H1 (cell line): ENCODE results near the gene PRR7. TPM values are rescaled to one million over a fixed set of nuclear protein-coding genes. Genes with fewer than 3 reads are reported as not detected.
A peak's percentile ranks its signal among the peaks of the same experiment; 100 is the strongest.

Source experiments
- CTCF ChIA-PET: fragments of 300-600 bp; sonication (Branson Sonifier 250); formaldehyde crosslinking; loops from one replicate; lab custom pipeline; 2021; ENCODE audit not compliant: partially characterized antibody; lab: Charles Lee
- POLR2A ChIA-PET: fragments of 300-600 bp; sonication (Branson Sonifier 250); formaldehyde crosslinking; loops from one replicate; lab custom pipeline; 2021; ENCODE audit warnings: inconsistent platforms; ENCODE audit not compliant: partially characterized antibody; lab: Charles Lee
- DNase-seq, 2 experiments: peaks; one replicate each; pipeline versions ENCODE4 v3.0.0 to v3.0.0-alpha.2; 2010 to 2022; ENCODE audit warnings: low spot score in 2 of 2, low read depth in 1 of 2, mixed read lengths in 1 of 2
- FAIRE-seq: peaks from 2 replicates; lab custom pipeline; 2011; peaks lifted over from hg19 to GRCh38; lab: Jason Lieb, UNC
- H2AFZ ChIP-seq: 2 replicates; pipeline ENCODE4 v1.8.1; 2012; ENCODE audit warnings: low read length, inconsistent platforms
- H2AK5ac ChIP-seq: 2 replicates; pipeline ENCODE4 v1.6.1; 2013; ENCODE audit warnings: low read depth, low read length
- H2BK120ac ChIP-seq: replicated peaks from 2 replicates; pipeline ENCODE3; 2013; ENCODE audit warnings: low read depth, low read length, inconsistent platforms
- H2BK12ac ChIP-seq: 2 replicates; pipeline ENCODE4 v1.6.1; 2013; ENCODE audit warnings: low read depth, low read length
- H2BK15ac ChIP-seq: 2 replicates; pipeline ENCODE4 v1.6.1; 2013; ENCODE audit warnings: low read length
- H2BK20ac ChIP-seq: 2 replicates; pipeline ENCODE4 v1.6.1; 2013; ENCODE audit warnings: low read length
- H2BK5ac ChIP-seq: 2 replicates; pipeline ENCODE4 v1.6.1; 2013; ENCODE audit warnings: low read depth, low read length
- H3K14ac ChIP-seq: 2 replicates; pipeline ENCODE4 v1.6.1; 2013; ENCODE audit warnings: inconsistent platforms; ENCODE audit not compliant: insufficient read length
- H3K18ac ChIP-seq: 2 replicates; pipeline ENCODE4 v1.6.1; 2013; ENCODE audit warnings: low read length; ENCODE audit errors: extremely low read depth
- H3K23ac ChIP-seq: 2 replicates; pipeline ENCODE4 v1.6.1; 2013; ENCODE audit warnings: inconsistent platforms; ENCODE audit not compliant: insufficient read length
- H3K23me2 ChIP-seq: 2 replicates; pipeline ENCODE4 v1.6.1; 2013; ENCODE audit warnings: low read depth, low read length
- H3K27ac ChIP-seq: 2 replicates; pipeline ENCODE4 v1.6.1; 2011; ENCODE audit warnings: low read depth, low read length, inconsistent platforms
- H3K27me3 ChIP-seq, 4 experiments: replicated peaks in 1 of 4; 1 replicate in 1 of 4; 2 replicates in 3 of 4; pipeline versions ENCODE4 v1.6.1 to v1.8.1; 2011 to 2013; ENCODE audit warnings: low read length in 3 of 4, mild to moderate bottlenecking in 3 of 4, inconsistent platforms in 2 of 4, mixed read lengths in 2 of 4, moderate library complexity in 1 of 4; ENCODE audit not compliant: control insufficient read depth in 3 of 4, insufficient read depth in 3 of 4; ENCODE audit errors: extremely low read depth in 1 of 4
- H3K36me3 ChIP-seq, 4 experiments: 2 replicates each; pipeline versions ENCODE4 v1.6.1 to v1.8.1; 2011 to 2013; ENCODE audit warnings: mild to moderate bottlenecking in 4 of 4, low read length in 3 of 4, moderate library complexity in 2 of 4, control low read depth in 1 of 4, inconsistent platforms in 1 of 4; ENCODE audit not compliant: insufficient read depth in 4 of 4, control insufficient read depth in 2 of 4
- H3K4ac ChIP-seq: replicated peaks from 2 replicates; pipeline ENCODE3; 2013; ENCODE audit warnings: low read length, low read depth, mixed read lengths, inconsistent platforms; ENCODE audit not compliant: insufficient read length
- H3K4me1 ChIP-seq, 4 experiments: replicated peaks in 1 of 4; 1 replicate in 1 of 4; 2 replicates in 3 of 4; pipeline versions ENCODE4 v1.6.1 to v1.8.1; 2011 to 2013; ENCODE audit warnings: low read length in 3 of 4, inconsistent platforms in 2 of 4, mixed read lengths in 1 of 4; ENCODE audit not compliant: insufficient read depth in 4 of 4, control insufficient read depth in 3 of 4
- H3K4me2 ChIP-seq, 2 experiments: 2 replicates each; pipeline versions ENCODE4 v1.6.1 to v1.8.1; 2011 to 2013; ENCODE audit warnings: low read depth in 2 of 2, low read length in 2 of 2, control low read depth in 1 of 2, inconsistent platforms in 1 of 2, mild to moderate bottlenecking in 1 of 2; ENCODE audit not compliant: insufficient read depth in 1 of 2
- H3K4me3 ChIP-seq, 4 experiments: fragments of 200-600, 300-600 bp in 1 of 4; sonication (generic), shearing (Covaris generic), sonication (Bioruptor Twin) in 1 of 4; 2 replicates each; pipeline versions ENCODE4 v1.5.1 to v1.8.1; 2011 to 2016; ENCODE audit warnings: low read length in 4 of 4, low read depth in 3 of 4, control low read depth in 2 of 4, inconsistent platforms in 2 of 4, mild to moderate bottlenecking in 2 of 4, mixed read lengths in 1 of 4, moderate library complexity in 1 of 4; ENCODE audit not compliant: insufficient read depth in 2 of 4; ENCODE audit errors: extremely low read depth in 1 of 4
- H3K56ac ChIP-seq: replicated peaks from 2 replicates; pipeline ENCODE3; 2013; ENCODE audit warnings: low read depth, mild to moderate bottlenecking, mixed read lengths, low read length, inconsistent platforms; ENCODE audit not compliant: insufficient read length
- H3K79me1 ChIP-seq: 2 replicates; pipeline ENCODE4 v1.6.1; 2013; ENCODE audit warnings: low read depth, low read length, control low read depth
- H3K79me2 ChIP-seq, 2 experiments: 2 replicates each; pipeline versions ENCODE4 v1.6.1 to v1.8.1; 2012 to 2013; ENCODE audit warnings: low read length in 2 of 2, mild to moderate bottlenecking in 2 of 2, inconsistent platforms in 1 of 2; ENCODE audit not compliant: insufficient read depth in 2 of 2, control insufficient read depth in 1 of 2
- H3K9ac ChIP-seq, 4 experiments: replicated peaks in 1 of 4; 1 replicate in 1 of 4; 2 replicates in 3 of 4; pipeline versions ENCODE4 v1.6.1 to v1.8.1; 2011 to 2013; ENCODE audit warnings: low read depth in 3 of 4, low read length in 3 of 4, control low read depth in 2 of 4, mild to moderate bottlenecking in 2 of 4, moderate library complexity in 2 of 4, inconsistent platforms in 1 of 4; ENCODE audit errors: extremely low read depth in 1 of 4
- H3K9me3 ChIP-seq, 2 experiments: 2 replicates each; pipeline versions ENCODE4 v1.6.1 to v1.8.1; 2012 to 2013; ENCODE audit warnings: mild to moderate bottlenecking in 2 of 2, moderate library complexity in 2 of 2, control low read depth in 1 of 2, inconsistent platforms in 1 of 2, low read depth in 1 of 2, low read length in 1 of 2, mixed read lengths in 1 of 2; ENCODE audit not compliant: insufficient read depth in 2 of 2
- H4K20me1 ChIP-seq, 2 experiments: replicated peaks in 1 of 2; 2 replicates each; pipeline versions ENCODE3 to v1.8.1; 2011 to 2013; ENCODE audit warnings: inconsistent platforms in 2 of 2, low read length in 2 of 2, mild to moderate bottlenecking in 1 of 2; ENCODE audit not compliant: insufficient read depth in 2 of 2, control insufficient read depth in 1 of 2
- H4K5ac ChIP-seq: 2 replicates; pipeline ENCODE4 v1.6.1; 2013; ENCODE audit warnings: low read length, low read depth, mixed read lengths, inconsistent platforms; ENCODE audit not compliant: insufficient read length
- H4K8ac ChIP-seq: 2 replicates; pipeline ENCODE4 v1.8.0; 2013; ENCODE audit warnings: mild to moderate bottlenecking, moderate library complexity, low read length, inconsistent platforms; ENCODE audit not compliant: insufficient read depth; ENCODE audit errors: extremely low read depth
- H4K91ac ChIP-seq: replicated peaks from 2 replicates; pipeline ENCODE3; 2013; ENCODE audit warnings: low read length, mixed read lengths, inconsistent platforms; ENCODE audit not compliant: insufficient read length
- ASH2L ChIP-seq: fragments of 200-600, 300-600 bp; sonication (generic); IDR thresholded peaks from one replicate; pipeline ENCODE4 v1.7.1; 2017; ENCODE audit warnings: low read length
- POLR2AphosphoS5 ChIP-seq: IDR thresholded peaks from 2 replicates; pipeline ENCODE4 v1.6.1; 2011; ENCODE audit warnings: low read depth, low read length
- RNF2 ChIP-seq: fragments of 200-900, 300-1000 bp; sonication (generic); IDR thresholded peaks from 2 replicates; pipeline ENCODE4 v1.7.1; 2016; ENCODE audit warnings: borderline replicate concordance, low read depth, mild to moderate bottlenecking, antibody characterized with exemption, low read length; ENCODE audit not compliant: poor library complexity, severe bottlenecking; ENCODE audit errors: missing control alignments
- WGBS, 2 experiments: shearing (Covaris generic) in 1 of 2; methylation state at CpG; one replicate each; pipeline versions ENCODE4 v1.1.6 to v1.1.7; 2013 to 2015; ENCODE audit warnings: low lambda C conversion rate in 2 of 2, mixed read lengths in 2 of 2, inconsistent platforms in 1 of 2, low coverage in 1 of 2, missing lambda C conversion rate in 1 of 2; ENCODE audit not compliant: insufficient replicate concordance in 2 of 2, insufficient coverage in 1 of 2, insufficient read length in 1 of 2; ENCODE audit errors: extremely low coverage in 1 of 2, missing lambda C conversion rate in 1 of 2; 5-methylcytosine and 5-hydroxymethylcytosine counted together
- polyA plus RNA-seq, 7 experiments: library from polyadenylated mRNA; depleted of rRNA in 3 of 7; stranded (reverse) in 5 of 7; unstranded in 2 of 7; fragments of >200 nt in 5 of 7; fragments of 200-250 nt in 2 of 7; gene quantifications; 1 replicate in 5 of 7; 2 replicates in 1 of 7; 4 replicates in 1 of 7; pipeline versions ENCODE4 v1.2.1 to v1.2.3, GENCODE V29; 2011 to 2013; ENCODE audit warnings: missing spikeins in 2 of 7, mixed read lengths in 2 of 7
- total RNA-seq: library from RNA; stranded (reverse); fragmentation: NEBNext Ultra II Directional; extraction: Animal tissue kit (Norgen Biotek cat#: 25700); gene quantifications from 2 replicates; pipeline ENCODE4 v1.2.1, GENCODE V29; 2021

PRR7 gene
- total and polyA plus RNA-seq, 2 of the 8 experiments (the other 6 are each of a cell fraction or from before 2014, with no cell fraction given): 8.0 to 11.8 TPM

DNA sequence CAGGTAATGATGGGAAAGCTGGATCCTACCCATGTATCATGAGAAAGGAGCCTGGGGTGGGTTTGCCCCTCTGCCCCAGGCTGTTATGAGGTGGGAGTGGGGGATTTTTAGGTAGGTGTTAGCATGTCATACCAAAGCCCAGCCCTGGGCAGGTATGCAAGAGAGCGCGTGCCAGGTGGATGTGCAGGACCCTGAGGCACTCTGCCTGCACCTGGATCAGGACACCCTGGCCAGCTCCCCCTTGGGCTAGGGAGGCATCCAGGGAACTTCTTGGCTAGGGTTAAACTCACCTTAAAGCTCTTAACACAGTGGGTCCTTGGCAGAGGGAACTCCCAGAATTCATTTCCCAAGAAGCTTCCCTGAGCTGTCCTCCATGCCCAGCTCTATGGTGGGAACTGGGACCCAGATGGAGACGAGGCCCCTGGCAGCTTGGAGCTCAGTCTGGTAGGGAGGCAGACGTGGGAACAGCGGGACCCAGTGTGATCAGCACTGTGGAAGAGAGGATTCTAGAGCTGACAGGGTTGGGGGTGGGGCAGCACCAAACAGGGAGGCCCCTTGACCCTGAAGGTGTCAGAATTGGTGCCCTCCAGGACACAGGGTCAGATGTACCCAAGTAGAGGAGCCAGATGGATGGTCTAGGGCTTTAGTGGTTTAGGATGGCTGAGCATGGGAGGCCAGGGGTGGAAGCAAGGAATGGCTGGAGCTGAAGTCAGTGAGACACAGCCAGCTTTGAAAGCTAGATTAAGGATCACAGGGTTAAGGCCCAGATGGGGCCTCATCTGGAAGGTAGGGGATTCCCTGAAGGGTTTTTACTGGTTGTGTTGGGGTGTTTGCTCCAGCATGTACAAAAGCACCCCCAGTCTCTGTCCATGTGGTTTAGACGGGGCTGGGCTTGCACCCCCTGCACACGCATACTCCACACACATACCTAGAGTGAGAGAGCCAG lies 2.2 kb upstream of the PRR7 start:
- Histone ChIP-seq H3K23me2 (peaks cover 9% of the 10 kb centered on the region), H3K27ac (no peak overlapping the region), H3K18ac (no peak overlapping the region), H4K20me1 (peaks cover 0 to 10% of the 10 kb centered on the region in 2 experiments), H3K23ac (no peak overlapping the region), H3K9ac (no peak overlapping the region; a peak in 1 of 7 replicates), H4K8ac (peak overlapping the region; percentile 43; the same call in 1 of the 2 replicates), H2AFZ (no peak overlapping the region), H3K56ac (no peak overlapping the region), H3K4me1 (peaks cover 0 to 32% (median 17%) of the 10 kb centered on the region in 4 experiments; a peak in 6 of 7 replicates), H3K14ac (no peak overlapping the region), H2BK120ac (no peak overlapping the region), H4K5ac (no peak overlapping the region), H4K91ac (no peak overlapping the region), H2AK5ac (no peak overlapping the region), H2BK5ac (no peak overlapping the region), H3K27me3 (peaks cover 0 to 11% (median 3%) of the 10 kb centered on the region in 4 experiments; a peak in 5 of 7 replicates), H2BK12ac (no peak overlapping the region), H3K4ac (no peak overlapping the region), H3K79me2 (no peaks in the 10 kb centered on the region), H3K9me3 (no peaks in the 10 kb centered on the region), H2BK15ac (no peak overlapping the region), H3K36me3 (peaks cover 2 to 4% (median 3%) of the 10 kb centered on the region in 4 experiments; a peak in 2 of 8 replicates), H3K4me2 (no peak overlapping the region; a peak in 1 of 4 replicates), H3K79me1 (no peaks in the 10 kb centered on the region; the same call in 1 of the 2 replicates), H2BK20ac (no peak overlapping the region; the same call in 1 of the 2 replicates), H3K4me3 (no peak overlapping the region)
- TF ChIP-seq POLR2AphosphoS5: peak; percentile 7; the same call in 1 of the 2 replicates
- TF ChIP-seq ASH2L: no peak
- TF ChIP-seq RNF2: no peak
- DNase-seq (no peak), FAIRE-seq (no peak)
- ChIA-PET CTCF (interaction anchor here (0.5 to 23.6 kb wide), 14 partner anchors 9 to 136 kb away, joined by 3 to 430 read pairs (median 7); partner anchors contain the start of genes F12, GRK6, PFN3 and SLC34A1), POLR2A (interaction anchor here (0.6 to 67.5 kb wide), 17 partner anchors 8 to 674 kb away, joined by 3 to 3349 read pairs (median 5); partner anchors contain the start of genes DBN1, DOK3, GRK6 and PDLIM7)
- WGBS, 2 experiments: 92% methylated on average over 7 of the region's 7 CpGs; no CpG with 5 or more reads in 1 of the 2 experiments
